Stimulated activated memory B cell treated with anti-CD40 and anti-IgM and Interleukin-4, amounts not matched to agents 10 μg/mL and 1 μg/mL and 100 μg/mL, for 72 hours (primary cell): ENCODE data around the gene ZNF831.

Source experiments
- ATAC-seq: fragments of 150-1000 bp; cut with Tn5 transposase; 2 replicates; pipeline ENCODE4 v1.10.0; 2021
- H3K27ac Mint-ChIP-seq: one replicate; pipeline ENCODE4 v1.8.0; 2022; ENCODE audit warnings: mild to moderate bottlenecking, mixed read lengths
- H3K27me3 Mint-ChIP-seq: one replicate; pipeline ENCODE4 v1.8.0; 2022; ENCODE audit warnings: mixed read lengths
- H3K36me3 Mint-ChIP-seq: one replicate; pipeline ENCODE4 v1.8.0; 2022; ENCODE audit warnings: mixed read lengths
- H3K4me1 Mint-ChIP-seq: one replicate; pipeline ENCODE4 v1.8.0; 2022; ENCODE audit warnings: mixed read lengths
- H3K4me3 Mint-ChIP-seq: one replicate; pipeline ENCODE4 v1.8.0; 2022; ENCODE audit warnings: mild to moderate bottlenecking, moderate library complexity, mixed read lengths
- H3K9me3 Mint-ChIP-seq: one replicate; pipeline ENCODE4 v1.8.0; 2022; ENCODE audit warnings: mixed read lengths

ZNF831 gene

GRCh38 chr20:59253325-59253724, 89.7 kb downstream of the ZNF831 start:
- no peak overlapping the region for H3K4me3 Mint-ChIP-seq
- no peak overlapping the region for H3K27ac Mint-ChIP-seq
- no peaks in the 10 kb centered on the region for H3K27me3 Mint-ChIP-seq
- peaks cover 5% of the 10 kb centered on the region for H3K9me3 Mint-ChIP-seq
- H3K36me3 Mint-ChIP-seq, result peaks cover 43% of the 10 kb centered on the region
- ATAC-seq, result no peak
- H3K4me1 Mint-ChIP-seq, result peaks cover 17% of the 10 kb centered on the region

- Mint-ChIP-seq H3K36me3 (peaks cover 41% of the 10 kb centered on the region), H3K9me3 (peaks cover 5% of the 10 kb centered on the region)
- ATAC-seq, result no peak
These were observed 90.2 kb downstream of the ZNF831 start for GRCh38 chr20:59253779-59254319.

GRCh38 chr20:59255256-59255655, 91.6 kb downstream of the ZNF831 start:
- no peak overlapping the region for H3K27ac Mint-ChIP-seq
- ATAC-seq, result no peak
- H3K4me3 Mint-ChIP-seq, result no peak overlapping the region
- H3K36me3 Mint-ChIP-seq, result peaks cover 31% of the 10 kb centered on the region
- peaks cover 19% of the 10 kb centered on the region for H3K4me1 Mint-ChIP-seq
- no peaks in the 10 kb centered on the region for H3K27me3 Mint-ChIP-seq
- H3K9me3 Mint-ChIP-seq, result peaks cover 5% of the 10 kb centered on the region

More at GRCh38 chr20:59253779-59254319, 90.2 kb downstream of the ZNF831 start:
- Mint-ChIP-seq H3K4me3 (no peak overlapping the region), H3K27ac (no peak overlapping the region), H3K27me3 (no peaks in the 10 kb centered on the region), H3K4me1 (peaks cover 19% of the 10 kb centered on the region)

- no peak for ATAC-seq
- Mint-ChIP-seq H3K9me3 (no peaks in the 10 kb centered on the region), H3K27ac (no peak overlapping the region), H3K4me3 (no peak overlapping the region), H3K4me1 (peaks cover 17% of the 10 kb centered on the region), H3K27me3 (peaks cover 2% of the 10 kb centered on the region), H3K36me3 (peaks cover 7% of the 10 kb centered on the region)
These were observed 94.6 kb downstream of the ZNF831 start for GRCh38 chr20:59258221-59258621.

- peaks cover 8% of the 10 kb centered on the region for H3K4me1 Mint-ChIP-seq
- H3K9me3 Mint-ChIP-seq, result no peaks in the 10 kb centered on the region
- no peak overlapping the region for H3K27ac Mint-ChIP-seq
- H3K27me3 Mint-ChIP-seq, result peaks cover 19% of the 10 kb centered on the region
- ATAC-seq, result no peak
- no peak overlapping the region for H3K4me3 Mint-ChIP-seq
- H3K36me3 Mint-ChIP-seq, result peaks cover 5% of the 10 kb centered on the region
These were observed 96.3 kb downstream of the ZNF831 start for GRCh38 chr20:59259946-59260345.

- no peak for ATAC-seq
- Mint-ChIP-seq H3K4me1 (no peaks in the 10 kb centered on the region), H3K9me3 (peaks cover 3% of the 10 kb centered on the region), H3K4me3 (no peak overlapping the region), H3K27me3 (peaks cover 54% of the 10 kb centered on the region), H3K27ac (no peak overlapping the region), H3K36me3 (no peaks in the 10 kb centered on the region)
These were observed 101.7 kb downstream of the ZNF831 start for GRCh38 chr20:59265298-59265697.

- Mint-ChIP-seq H3K9me3 (peaks cover 3% of the 10 kb centered on the region), H3K36me3 (no peaks in the 10 kb centered on the region), H3K27ac (no peak overlapping the region), H3K27me3 (peaks cover 64% of the 10 kb centered on the region), H3K4me1 (no peaks in the 10 kb centered on the region), H3K4me3 (no peak overlapping the region)
- no peak for ATAC-seq
These were observed 105.2 kb downstream of the ZNF831 start for GRCh38 chr20:59268870-59269269.

- H3K27me3 Mint-ChIP-seq, result peaks cover 64% of the 10 kb centered on the region
- H3K4me1 Mint-ChIP-seq, result no peaks in the 10 kb centered on the region
- no peak overlapping the region for H3K4me3 Mint-ChIP-seq
- H3K9me3 Mint-ChIP-seq, result peaks cover 3% of the 10 kb centered on the region
- no peak overlapping the region for H3K27ac Mint-ChIP-seq
- peak; percentile 53 for ATAC-seq
- H3K36me3 Mint-ChIP-seq, result no peaks in the 10 kb centered on the region
These were observed 105.9 kb downstream of the ZNF831 start for GRCh38 chr20:59269411-59270025.

- peaks cover 1% of the 10 kb centered on the region for H3K9me3 Mint-ChIP-seq
- H3K4me3 Mint-ChIP-seq, result no peak overlapping the region
- no peak for ATAC-seq
- no peaks in the 10 kb centered on the region for H3K4me1 Mint-ChIP-seq
- peaks cover 64% of the 10 kb centered on the region for H3K27me3 Mint-ChIP-seq
- no peaks in the 10 kb centered on the region for H3K36me3 Mint-ChIP-seq
- H3K27ac Mint-ChIP-seq, result no peak overlapping the region
These were observed 106.8 kb downstream of the ZNF831 start for GRCh38 chr20:59270380-59270779.

GRCh38 chr20:59273739-59274357, 110.2 kb downstream of the ZNF831 start:
- no peak for ATAC-seq
- Mint-ChIP-seq H3K4me1 (no peaks in the 10 kb centered on the region), H3K27ac (no peak overlapping the region), H3K4me3 (no peak overlapping the region), H3K9me3 (no peaks in the 10 kb centered on the region), H3K36me3 (no peaks in the 10 kb centered on the region), H3K27me3 (peaks cover 55% of the 10 kb centered on the region)

GRCh38 chr20:59276938-59277337, 113.3 kb downstream of the ZNF831 start:
- H3K4me1 Mint-ChIP-seq, result no peaks in the 10 kb centered on the region
- no peak overlapping the region for H3K27ac Mint-ChIP-seq
- ATAC-seq, result no peak
- no peaks in the 10 kb centered on the region for H3K36me3 Mint-ChIP-seq
- H3K4me3 Mint-ChIP-seq, result no peak overlapping the region
- no peaks in the 10 kb centered on the region for H3K9me3 Mint-ChIP-seq
- H3K27me3 Mint-ChIP-seq, result peaks cover 46% of the 10 kb centered on the region

GRCh38 chr20:59284470-59284869, 120.8 kb downstream of the ZNF831 start:
- H3K27me3 Mint-ChIP-seq, result no peaks in the 10 kb centered on the region

GRCh38 chr20:59289994-59290393, 126.4 kb downstream of the ZNF831 start:
- H3K27me3 Mint-ChIP-seq, result peaks cover 29% of the 10 kb centered on the region
- ATAC-seq, result no peak
- H3K36me3 Mint-ChIP-seq, result no peaks in the 10 kb centered on the region
- H3K9me3 Mint-ChIP-seq, result no peaks in the 10 kb centered on the region
- H3K27ac Mint-ChIP-seq, result no peak overlapping the region
- no peak overlapping the region for H3K4me3 Mint-ChIP-seq
- H3K4me1 Mint-ChIP-seq, result no peaks in the 10 kb centered on the region

More at GRCh38 chr20:59284470-59284869, 120.8 kb downstream of the ZNF831 start:
- no peaks in the 10 kb centered on the region for H3K9me3 Mint-ChIP-seq
- no peaks in the 10 kb centered on the region for H3K4me1 Mint-ChIP-seq
- no peaks in the 10 kb centered on the region for H3K36me3 Mint-ChIP-seq
- H3K4me3 Mint-ChIP-seq, result no peak overlapping the region
- no peak for ATAC-seq
- H3K27ac Mint-ChIP-seq, result no peak overlapping the region

GRCh38 chr20:59291740-59292383, 128.2 kb downstream of the ZNF831 start:
- H3K4me3 Mint-ChIP-seq, result no peak overlapping the region
- H3K36me3 Mint-ChIP-seq, result no peaks in the 10 kb centered on the region
- H3K9me3 Mint-ChIP-seq, result no peaks in the 10 kb centered on the region
- H3K4me1 Mint-ChIP-seq, result no peaks in the 10 kb centered on the region
- ATAC-seq, result no peak
- H3K27ac Mint-ChIP-seq, result no peak overlapping the region
- peaks cover 43% of the 10 kb centered on the region for H3K27me3 Mint-ChIP-seq

GRCh38 chr20:59295531-59295930, 131.9 kb downstream of the ZNF831 start:
- no peak overlapping the region for H3K4me3 Mint-ChIP-seq
- no peaks in the 10 kb centered on the region for H3K9me3 Mint-ChIP-seq
- H3K27me3 Mint-ChIP-seq, result peaks cover 71% of the 10 kb centered on the region
- ATAC-seq, result no peak
- no peaks in the 10 kb centered on the region for H3K36me3 Mint-ChIP-seq
- no peaks in the 10 kb centered on the region for H3K4me1 Mint-ChIP-seq
- H3K27ac Mint-ChIP-seq, result no peak overlapping the region

- no peak overlapping the region for H3K4me3 Mint-ChIP-seq
- no peak overlapping the region for H3K27ac Mint-ChIP-seq
- ATAC-seq, result no peak
- H3K4me1 Mint-ChIP-seq, result no peaks in the 10 kb centered on the region
- peaks cover 80% of the 10 kb centered on the region for H3K27me3 Mint-ChIP-seq
- H3K9me3 Mint-ChIP-seq, result no peaks in the 10 kb centered on the region
- no peaks in the 10 kb centered on the region for H3K36me3 Mint-ChIP-seq
These were observed 134.1 kb downstream of the ZNF831 start for GRCh38 chr20:59297686-59298085.
